ENCODE data around the gene ITGA11. TPM values are rescaled to one million over a fixed set of nuclear protein-coding genes. Genes with fewer than 3 reads are reported as not detected.

ITGA11 gene
- total and polyA plus RNA-seq, 2 of the 13 experiments (the other 11 are each of a cell fraction or from before 2014, with no cell fraction given), result not detected

- no peaks in the 10 kb centered on the region for H3K36me3 ChIP-seq (replicated peaks in 1 of 2; ENCODE audit: control insufficient read depth in 1 of 2, insufficient read depth in 2 of 2, low read length in 2 of 2)
- BruUV-seq (replicated peaks), result no TSS peak
- no peaks in the 10 kb centered on the region for H3K9me3 ChIP-seq (ENCODE audit: low read length)
- TF ChIP-seq GATAD1 (CRISPR knock-in tag; IDR thresholded peaks at IDR 0.05) (no peak), BCL6 (CRISPR knock-in tag; IDR thresholded peaks at IDR 0.05) (no peak), ZNF564 (CRISPR knock-in tag; IDR thresholded peaks at IDR 0.05) (no peak), ZNF724P (CRISPR knock-in tag; IDR thresholded peaks at IDR 0.05; ENCODE audit: borderline replicate concordance) (no peak), JUNB (CRISPR knock-in tag; IDR thresholded peaks at IDR 0.05; ENCODE audit: borderline replicate concordance) (no peak), TIGD3 (CRISPR knock-in tag; IDR thresholded peaks at IDR 0.05; ENCODE audit: borderline replicate concordance) (no peak)
- TF ChIP-seq, protein P1, sequence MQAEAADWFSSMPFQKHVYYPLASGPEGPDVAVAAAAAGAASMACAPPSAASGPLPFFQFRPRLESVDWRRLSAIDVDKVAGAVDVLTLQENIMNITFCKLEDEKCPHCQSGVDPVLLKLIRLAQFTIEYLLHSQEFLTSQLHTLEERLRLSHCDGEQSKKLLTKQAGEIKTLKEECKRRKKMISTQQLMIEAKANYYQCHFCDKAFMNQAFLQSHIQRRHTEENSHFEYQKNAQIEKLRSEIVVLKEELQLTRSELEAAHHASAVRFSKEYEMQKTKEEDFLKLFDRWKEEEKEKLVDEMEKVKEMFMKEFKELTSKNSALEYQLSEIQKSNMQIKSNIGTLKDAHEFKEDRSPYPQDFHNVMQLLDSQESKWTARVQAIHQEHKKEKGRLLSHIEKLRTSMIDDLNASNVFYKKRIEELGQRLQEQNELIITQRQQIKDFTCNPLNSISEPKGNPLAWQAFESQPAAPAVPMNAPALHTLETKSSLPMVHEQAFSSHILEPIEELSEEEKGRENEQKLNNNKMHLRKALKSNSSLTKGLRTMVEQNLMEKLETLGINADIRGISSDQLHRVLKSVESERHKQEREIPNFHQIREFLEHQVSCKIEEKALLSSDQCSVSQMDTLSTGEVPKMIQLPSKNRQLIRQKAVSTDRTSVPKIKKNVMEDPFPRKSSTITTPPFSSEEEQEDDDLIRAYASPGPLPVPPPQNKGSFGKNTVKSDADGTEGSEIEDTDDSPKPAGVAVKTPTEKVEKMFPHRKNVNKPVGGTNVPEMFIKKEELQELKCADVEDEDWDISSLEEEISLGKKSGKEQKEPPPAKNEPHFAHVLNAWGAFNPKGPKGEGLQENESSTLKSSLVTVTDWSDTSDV (CRISPR knock-in tag; IDR thresholded peaks at IDR 0.05), result no peak
- H3K4me2 ChIP-seq (ENCODE audit: low read depth, low read length), result no peak overlapping the region
- H3K27me3 ChIP-seq (ENCODE audit: control insufficient read depth in 1 of 2, insufficient read depth in 2 of 2, low read length in 2 of 2), result peaks cover 1 to 27% of the 10 kb centered on the region in 2 experiments; a peak in 3 of 5 replicates
- DNase-seq (ENCODE audit: low spot score), result no peak
- no peaks in the 10 kb centered on the region for H3K79me2 ChIP-seq (ENCODE audit: insufficient read depth, low read length)
- 13% methylated on average over 3 of the region's 3 CpGs for WGBS (ENCODE audit: low lambda C conversion rate)
- CTCF ChIA-PET (ENCODE audit: low intra/inter-chr PET ratio, low total read pairs), result no interaction called here
- no peak overlapping the region for H3K4me3 ChIP-seq (replicated peaks in 1 of 3; ENCODE audit: insufficient read depth in 1 of 3, low read depth in 2 of 3, low read length in 3 of 3)
- in situ Hi-C loops (cut with HindIII; ENCODE audit: extremely low pct_ligation_motif_present, low pct_unique_long_range_greater_than_20kb) (no loop called here), intact Hi-C loops (cut with micrococcal nuclease; ENCODE audit: unreplicated experiment) (no loop called here)
- no peaks in the 10 kb centered on the region for H3K4me1 ChIP-seq (ENCODE audit: insufficient read depth, low read length)
- FAIRE-seq, result no peak
- no peak overlapping the region for H3K9ac ChIP-seq (ENCODE audit: insufficient read depth, low read depth, low read length)
- H4K20me1 ChIP-seq (ENCODE audit: insufficient read depth, low read length), result no peaks in the 10 kb centered on the region
- no peak overlapping the region for H2AFZ ChIP-seq (ENCODE audit: low read length)
- ATAC-seq, result no peak
- no peak overlapping the region for H3K27ac ChIP-seq (ENCODE audit: extremely low read length, insufficient read depth, low read length)
- POLR2A ChIA-PET, result no interaction called here
Observed at GRCh38 chr15:68414206-68414555, 17.8 kb downstream of the ITGA11 start.
